GM15510 (cell line): ENCODE data around the gene MSL3.

Source experiments
- POLR2A ChIP-seq: IDR thresholded peaks from 3 replicates; pipeline ENCODE4 v1.6.1; 2011; ENCODE audit warnings: borderline replicate concordance; ENCODE audit not compliant: insufficient read length; ENCODE audit errors: extremely low read depth

MSL3 gene

GRCh38 chrX:11781133-11781532 is 23.1 kb downstream of the MSL3 start:
- TF ChIP-seq POLR2A, result no peak

- TF ChIP-seq POLR2A, result no peak
Measured at GRCh38 chrX:11781734-11782370, 23.8 kb downstream of the MSL3 start.

GRCh38 chrX:11784543-11784942 is 26.5 kb downstream of the MSL3 start:
- no peak for TF ChIP-seq POLR2A

GRCh38 chrX:11786862-11787261 is 28.8 kb downstream of the MSL3 start:
- TF ChIP-seq POLR2A, result no peak

GRCh38 chrX:11787564-11787963 is 29.5 kb downstream of the MSL3 start:
- TF ChIP-seq POLR2A, result no peak

GRCh38 chrX:11789809-11790208 is 31.8 kb downstream of the MSL3 start:
- no peak for TF ChIP-seq POLR2A

GRCh38 chrX:11791090-11791489 is 33.1 kb downstream of the MSL3 start:
- TF ChIP-seq POLR2A, result no peak

- no peak for TF ChIP-seq POLR2A
Measured at GRCh38 chrX:11791537-11791936, 33.5 kb downstream of the MSL3 start.

GRCh38 chrX:11792461-11793421 is 34.7 kb downstream of the MSL3 start:
- TF ChIP-seq POLR2A, result no peak

- TF ChIP-seq POLR2A, result no peak
Measured at GRCh38 chrX:11793734-11794133, 35.7 kb downstream of the MSL3 start.

GRCh38 chrX:11813341-11813740 is 55.3 kb downstream of the MSL3 start:
- no peak for TF ChIP-seq POLR2A
